Endothelial cell of umbilical vein (primary cell): ENCODE data around the gene RPS6KA1. TPM values are rescaled to one million over a fixed set of nuclear protein-coding genes. Genes with fewer than 3 reads are reported as not detected.

ENCODE experiments used
- BruUV-seq: library from RNA; stranded (reverse); fragments of 400-500 nt; replicated peaks from 2 replicates; lab custom pipeline; 2021; lab: Mats Ljungman, UMichigan
- CTCF ChIA-PET: fragments of 300-600, 350-600 bp; sonication (Branson Sonifier 250); formaldehyde crosslinking; loops from one replicate; lab custom pipeline; 2021; ENCODE audit warnings: antibody characterized with exemption, inconsistent platforms; lab: Charles Lee
- POLR2A ChIA-PET: fragments of 300-600, 350-600 bp; sonication (Branson Sonifier 250); formaldehyde crosslinking; loops from one replicate; lab custom pipeline; 2021; ENCODE audit warnings: antibody characterized with exemption, inconsistent platforms; lab: Charles Lee
- DNase-seq: peaks from one replicate; pipeline ENCODE4 v3.0.0-alpha.2; 2011; ENCODE audit warnings: low read depth, low spot score
- FAIRE-seq: peaks from 2 replicates; lab custom pipeline; 2011; peaks lifted over from hg19 to GRCh38; lab: Jason Lieb, UNC
- H2AFZ ChIP-seq: 2 replicates; pipeline ENCODE4 v1.6.0; 2012; ENCODE audit warnings: low read depth, low read length, control low read depth, inconsistent platforms
- H3K27ac ChIP-seq: 2 replicates; pipeline ENCODE4 v1.5.1; 2011; ENCODE audit warnings: low read depth, mild to moderate bottlenecking, control low read depth, low read length, moderate library complexity; ENCODE audit not compliant: insufficient read depth
- H3K27me3 ChIP-seq, 2 experiments: 2 replicates each; pipeline versions ENCODE4 v1.6.0 to v1.6.1; 2011; ENCODE audit warnings: low read length in 2 of 2, mixed read lengths in 1 of 2; ENCODE audit not compliant: control insufficient read depth in 2 of 2, insufficient read depth in 2 of 2
- H3K36me3 ChIP-seq, 2 experiments: 2 replicates in 1 of 2; 3 replicates in 1 of 2; pipeline ENCODE4 v1.5.1; 2011; ENCODE audit warnings: low read length in 2 of 2, mild to moderate bottlenecking in 1 of 2, moderate library complexity in 1 of 2; ENCODE audit not compliant: control insufficient read depth in 2 of 2, insufficient read depth in 2 of 2; ENCODE audit errors: extremely low read depth in 1 of 2
- H3K4me1 ChIP-seq: 3 replicates; pipeline ENCODE4 v1.5.1; 2011; ENCODE audit warnings: mild to moderate bottlenecking, low read length; ENCODE audit not compliant: control insufficient read depth, insufficient read depth; ENCODE audit errors: extremely low read depth
- H3K4me2 ChIP-seq: 2 replicates; pipeline ENCODE4 v1.6.1; 2011; ENCODE audit warnings: low read length, control low read depth, mixed read lengths; ENCODE audit not compliant: insufficient read depth
- H3K4me3 ChIP-seq, 3 experiments: fragments of 200-600 bp in 1 of 3; sonication (generic), shearing (Covaris generic) in 1 of 3; replicated peaks in 1 of 3; 2 replicates each; pipeline ENCODE4 v1.5.1; 2011 to 2016; ENCODE audit warnings: control low read depth in 3 of 3, low read length in 3 of 3, mild to moderate bottlenecking in 2 of 3, inconsistent platforms in 1 of 3, low read depth in 1 of 3, moderate library complexity in 1 of 3; ENCODE audit not compliant: insufficient read depth in 1 of 3
- H3K79me2 ChIP-seq: 2 replicates; pipeline ENCODE4 v1.6.0; 2012; ENCODE audit warnings: low read length, inconsistent platforms; ENCODE audit not compliant: control insufficient read depth, insufficient read depth
- H3K9ac ChIP-seq: replicated peaks from 2 replicates; pipeline ENCODE3; 2011; ENCODE audit warnings: low read length, control low read depth; ENCODE audit not compliant: insufficient read depth; ENCODE audit errors: extremely low read depth
- H3K9me1 ChIP-seq: replicated peaks from 3 replicates; pipeline ENCODE4 v1.6.0; 2011; ENCODE audit warnings: mild to moderate bottlenecking, low read length; ENCODE audit not compliant: control insufficient read depth, insufficient read depth; ENCODE audit errors: extremely low read depth
- H3K9me3 ChIP-seq: replicated peaks from 2 replicates; pipeline ENCODE4 v1.5.1; 2012; ENCODE audit warnings: low read length, inconsistent platforms; ENCODE audit not compliant: control insufficient read depth, insufficient read depth
- H4K20me1 ChIP-seq: replicated peaks from 2 replicates; pipeline ENCODE3; 2011; ENCODE audit warnings: mild to moderate bottlenecking, low read length; ENCODE audit not compliant: control insufficient read depth, insufficient read depth; ENCODE audit errors: extremely low read depth
- EZH2 ChIP-seq: IDR thresholded peaks from 2 replicates; pipeline ENCODE4 v1.6.1; 2012; ENCODE audit warnings: borderline replicate concordance, low read depth, mild to moderate bottlenecking, moderate library complexity, low read length, inconsistent platforms; ENCODE audit not compliant: severe bottlenecking
- FOS ChIP-seq: IDR thresholded peaks from 2 replicates; pipeline ENCODE4 v1.6.1; 2011; ENCODE audit warnings: mild to moderate bottlenecking, low read length, moderate library complexity, borderline replicate concordance; ENCODE audit not compliant: insufficient read depth
- GATA2 ChIP-seq: IDR thresholded peaks from 2 replicates; pipeline ENCODE4 v1.7.0; 2011; ENCODE audit warnings: low read depth, mild to moderate bottlenecking, moderate library complexity, mixed read lengths, low read length; ENCODE audit not compliant: insufficient read length, insufficient read depth
- JUN ChIP-seq: IDR thresholded peaks from 2 replicates; pipeline ENCODE4 v1.6.1; 2011; ENCODE audit warnings: borderline replicate concordance, low read depth; ENCODE audit not compliant: insufficient read length, insufficient read depth
- MYC ChIP-seq: IDR thresholded peaks from one replicate; pipeline ENCODE4 v1.6.1; 2011; ENCODE audit warnings: mild to moderate bottlenecking, low read depth, low read length
- POLR2A ChIP-seq: IDR thresholded peaks from 2 replicates; pipeline ENCODE4 v1.6.1; 2012; ENCODE audit warnings: low read depth, mild to moderate bottlenecking, control low read depth, low read length
- POLR2AphosphoS5 ChIP-seq: IDR thresholded peaks from 2 replicates; pipeline ENCODE4 v1.6.1; 2012; ENCODE audit warnings: low read depth, mild to moderate bottlenecking, control low read depth, low read length, moderate library complexity; ENCODE audit not compliant: insufficient read depth
- dilution Hi-C: fragments of 300-500 bp; cut with MboI; formaldehyde crosslinking; loops from one replicate; pipeline ENCODE4 v1.15.0; 2019; ENCODE audit warnings: low sequenced_read_pairs; ENCODE audit not compliant: extremely low pct_ligation_motif_present
- intact Hi-C: fragments of 100-400 bp; cut with micrococcal nuclease; formaldehyde crosslinking; loops from one replicate; pipeline ENCODE4 v1.10.0; 2022
- polyA plus RNA-seq, 4 experiments: library from polyadenylated mRNA; depleted of rRNA in 3 of 4; stranded (reverse) in 3 of 4; unstranded in 1 of 4; fragments of >200 nt; gene quantifications; 2 replicates each; pipeline versions ENCODE4 v1.2.1 to v1.2.3, GENCODE V29; 2011 to 2012; ENCODE audit warnings: missing spikeins in 1 of 4
- total RNA-seq: library from RNA; stranded (reverse); gene quantifications from 2 replicates; pipeline ENCODE4 v1.2.3, GENCODE V29; 2021
- TF ChIP-seq, protein P1 (sequence below): IDR thresholded peaks from 2 replicates; pipeline ENCODE4 v1.6.1; 2011; ENCODE audit not compliant: insufficient read depth, insufficient read length
- TF ChIP-seq, protein P2 (sequence below), 2 donors: IDR thresholded peaks; 1 replicate in 1 of 2; 2 replicates in 1 of 2; pipeline ENCODE4 v1.5.1; 2011; ENCODE audit warnings: low read length in 2 of 2, mild to moderate bottlenecking in 2 of 2, moderate library complexity in 2 of 2, control low read depth in 1 of 2, inconsistent platforms in 1 of 2, low read depth in 1 of 2; ENCODE audit not compliant: insufficient read depth in 1 of 2; ENCODE audit errors: extremely low read depth in 1 of 2

The RPS6KA1 gene
- total and polyA plus RNA-seq, 2 donors (not counting 3 experiments of a cell fraction or from before 2014, with no cell fraction given) = 6.7 to 15.5 TPM

DNA sequence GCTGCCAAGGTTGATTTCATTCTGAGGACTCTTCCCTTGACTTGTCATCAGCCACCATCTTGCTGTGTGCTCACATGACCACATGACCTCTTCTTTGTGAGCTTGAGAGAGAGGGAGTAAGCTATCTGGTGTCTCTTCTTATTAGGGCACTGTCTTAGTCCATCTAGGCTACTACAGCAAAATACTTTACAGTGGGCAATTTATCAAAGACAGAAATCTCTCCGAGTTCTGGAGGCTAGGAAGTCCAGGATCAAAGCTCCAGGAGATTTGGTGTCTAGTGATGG, 11.9 kb upstream of the RPS6KA1 start:
- POLR2A ChIA-PET = no interaction called here
- H3K4me1 ChIP-seq = no peaks in the 10 kb centered on the region
- FAIRE-seq = no peak

More for the DNA sequence above, 11.9 kb upstream of the RPS6KA1 start:
- Histone ChIP-seq H3K36me3 (no peaks in the 10 kb centered on the region), H3K9me3 (no peaks in the 10 kb centered on the region), H3K4me3 (no peak overlapping the region), H3K9ac (no peak overlapping the region), H3K4me2 (no peak overlapping the region), H3K27ac (no peak overlapping the region), H3K9me1 (no peaks in the 10 kb centered on the region), H3K79me2 (no peaks in the 10 kb centered on the region), H4K20me1 (no peaks in the 10 kb centered on the region), H3K27me3 (peaks cover 6% of the 10 kb centered on the region in 2 experiments), H2AFZ (no peak overlapping the region)
- no peak for TF ChIP-seq POLR2A
- no peak for TF ChIP-seq FOS
- TF ChIP-seq JUN = no peak
- TF ChIP-seq EZH2 = no peak
- TF ChIP-seq GATA2 = no peak
- TF ChIP-seq, protein P1, sequence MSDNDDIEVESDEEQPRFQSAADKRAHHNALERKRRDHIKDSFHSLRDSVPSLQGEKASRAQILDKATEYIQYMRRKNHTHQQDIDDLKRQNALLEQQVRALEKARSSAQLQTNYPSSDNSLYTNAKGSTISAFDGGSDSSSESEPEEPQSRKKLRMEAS = no peak
- no peak for TF ChIP-seq POLR2AphosphoS5
- TF ChIP-seq, protein P2, sequence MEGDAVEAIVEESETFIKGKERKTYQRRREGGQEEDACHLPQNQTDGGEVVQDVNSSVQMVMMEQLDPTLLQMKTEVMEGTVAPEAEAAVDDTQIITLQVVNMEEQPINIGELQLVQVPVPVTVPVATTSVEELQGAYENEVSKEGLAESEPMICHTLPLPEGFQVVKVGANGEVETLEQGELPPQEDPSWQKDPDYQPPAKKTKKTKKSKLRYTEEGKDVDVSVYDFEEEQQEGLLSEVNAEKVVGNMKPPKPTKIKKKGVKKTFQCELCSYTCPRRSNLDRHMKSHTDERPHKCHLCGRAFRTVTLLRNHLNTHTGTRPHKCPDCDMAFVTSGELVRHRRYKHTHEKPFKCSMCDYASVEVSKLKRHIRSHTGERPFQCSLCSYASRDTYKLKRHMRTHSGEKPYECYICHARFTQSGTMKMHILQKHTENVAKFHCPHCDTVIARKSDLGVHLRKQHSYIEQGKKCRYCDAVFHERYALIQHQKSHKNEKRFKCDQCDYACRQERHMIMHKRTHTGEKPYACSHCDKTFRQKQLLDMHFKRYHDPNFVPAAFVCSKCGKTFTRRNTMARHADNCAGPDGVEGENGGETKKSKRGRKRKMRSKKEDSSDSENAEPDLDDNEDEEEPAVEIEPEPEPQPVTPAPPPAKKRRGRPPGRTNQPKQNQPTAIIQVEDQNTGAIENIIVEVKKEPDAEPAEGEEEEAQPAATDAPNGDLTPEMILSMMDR (IDR thresholded peaks at IDR 0.05; ENCODE audit: extremely low read depth in 1 of 2, insufficient read depth in 1 of 2, low read depth in 1 of 2, low read length in 2 of 2) = no peak
- no peak for TF ChIP-seq MYC
- intact Hi-C loops = no loop called here
- BruUV-seq = no TSS peak
- CTCF ChIA-PET = interaction anchor here (0.7 to 2.5 kb wide), 4 partner anchors 10 to 234 kb away, joined by 4 to 11 read pairs (median 7); no protein-coding TSS in a partner anchor
- DNase-seq = no peak
- dilution Hi-C loops = no loop called here
